GM19035 (cell line): Measurements from ENCODE around the gene USP26.
"Not testable (repeated sequence)": the region's sequence is repeated elsewhere in the genome, so short reads cannot be mapped to it uniquely, and the experiment has no call there.

ENCODE experiments used
- ATAC-seq: cut with Tn5 transposase; IDR thresholded peaks from one replicate; pipeline ENCODE4 v1.9.1; 2021; ENCODE audit not compliant: unreplicated experiment

The USP26 gene

DNA sequence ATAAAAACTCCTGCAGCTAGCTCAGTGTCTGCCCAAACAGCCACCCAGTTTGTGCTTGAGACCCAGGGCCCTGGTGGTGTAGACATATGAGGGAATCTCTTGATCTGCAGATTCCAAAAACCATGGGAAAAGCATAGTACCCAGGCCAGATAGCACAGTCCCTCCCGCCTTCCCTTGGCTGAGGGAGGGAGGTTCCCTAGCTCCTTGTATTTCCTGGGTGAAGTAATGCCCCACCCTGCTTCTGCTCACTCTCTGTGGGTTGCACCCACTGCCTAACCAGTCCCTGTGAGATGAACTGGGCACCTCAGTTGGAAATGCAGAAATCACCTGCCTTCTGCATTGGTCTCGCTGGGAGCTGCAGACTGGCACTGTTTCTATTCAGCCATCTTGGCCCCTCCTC, 54.6 kb downstream of the USP26 start:
- ATAC-seq = no peak

DNA sequence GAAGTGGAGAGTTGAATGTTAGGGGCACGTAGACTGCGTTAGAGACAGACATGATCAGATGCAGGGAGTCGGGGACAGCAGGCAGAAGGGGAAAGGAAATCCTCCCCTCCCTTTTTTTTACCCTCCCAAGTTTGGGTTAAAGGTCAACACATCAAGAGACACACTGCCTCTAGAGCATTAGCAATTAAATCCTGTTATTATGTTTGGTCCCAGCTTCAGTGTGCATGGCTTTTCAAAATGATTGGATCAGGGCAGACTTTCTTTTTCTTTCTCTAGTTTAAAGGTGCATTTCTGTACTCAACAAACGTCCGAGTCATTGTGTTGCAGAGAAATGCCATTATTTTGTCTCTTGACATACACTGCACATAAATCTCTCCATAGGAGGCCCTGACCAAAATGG, 63.9 kb downstream of the USP26 start:
- ATAC-seq = no peak

DNA sequence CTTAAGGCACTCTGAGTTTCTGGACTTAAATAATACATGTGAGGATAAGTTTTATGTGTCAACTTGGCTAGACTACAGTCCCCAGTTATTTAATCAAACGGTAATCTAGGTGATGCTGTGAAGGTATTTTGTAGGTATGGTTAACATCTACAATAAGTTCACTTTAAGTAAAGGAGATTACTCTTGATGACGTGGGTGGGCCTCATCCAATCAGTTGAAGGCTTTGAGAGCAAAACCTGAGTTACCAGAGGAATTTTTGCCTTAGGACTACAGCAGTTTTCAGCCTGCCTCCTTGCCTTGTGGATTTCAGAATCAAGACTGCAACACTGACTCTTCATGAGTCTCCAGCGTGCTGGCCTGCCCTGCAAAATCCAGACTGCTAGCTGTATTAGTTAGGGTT, 78.7 kb downstream of the USP26 start:
- ATAC-seq = no peak

DNA sequence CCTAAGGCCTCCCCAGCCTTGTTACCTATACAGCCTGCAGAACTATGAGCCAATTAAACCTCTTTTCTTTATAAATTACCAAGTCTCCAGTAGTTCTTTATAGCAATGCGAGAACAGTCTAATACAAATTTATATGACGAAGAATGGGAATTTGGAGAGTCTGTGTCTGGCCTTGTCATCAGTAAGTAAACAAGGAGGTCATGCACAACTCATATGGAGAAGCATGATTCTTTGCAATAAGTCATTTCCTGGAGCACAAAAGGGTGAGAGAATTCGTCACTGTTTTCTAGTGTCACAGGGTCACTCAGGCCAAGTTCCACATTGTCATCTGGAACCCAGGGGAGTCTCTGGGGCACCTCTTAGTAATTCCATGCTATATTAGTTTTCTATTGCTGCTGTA, 89.5 kb downstream of the USP26 start:
- no peak for ATAC-seq

DNA sequence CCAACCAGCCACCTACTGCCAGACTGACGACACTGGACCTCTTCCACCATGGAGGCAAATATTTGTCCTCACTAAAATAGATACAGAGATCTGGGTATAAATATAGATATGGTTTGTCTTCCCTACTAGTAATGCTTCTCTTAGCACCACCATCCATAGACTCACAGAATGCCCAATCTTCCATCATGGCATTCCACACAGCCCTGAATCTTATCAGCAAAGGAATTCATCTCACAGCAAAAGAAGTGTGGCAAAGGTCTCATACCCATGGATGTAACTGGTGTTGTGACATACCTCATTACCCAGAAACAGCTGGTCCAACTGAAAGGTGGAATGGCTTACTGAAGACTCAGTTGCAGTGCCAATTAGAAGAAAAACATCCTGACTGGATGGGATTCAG, 91.3 kb downstream of the USP26 start:
- ATAC-seq = no peak

DNA sequence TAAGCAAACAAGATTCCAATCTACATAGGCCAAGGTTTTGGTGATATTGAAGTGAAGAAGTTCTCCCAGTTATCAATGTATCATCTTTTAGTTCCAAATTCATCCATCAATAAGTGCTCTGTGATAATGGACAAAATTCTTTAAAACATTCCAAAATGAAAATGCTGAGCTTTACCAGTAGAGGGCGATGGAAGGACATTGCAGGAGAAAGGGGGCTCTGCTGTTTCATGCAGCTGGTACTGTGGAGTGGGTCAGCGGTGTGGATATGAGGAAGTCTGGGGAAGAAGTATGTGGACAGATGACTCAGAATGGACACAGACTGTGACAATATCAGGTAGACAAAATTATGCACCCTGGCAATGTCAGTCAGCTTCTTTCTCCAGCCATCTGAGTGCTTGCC, 91.9 kb downstream of the USP26 start:
- no peak for ATAC-seq

DNA sequence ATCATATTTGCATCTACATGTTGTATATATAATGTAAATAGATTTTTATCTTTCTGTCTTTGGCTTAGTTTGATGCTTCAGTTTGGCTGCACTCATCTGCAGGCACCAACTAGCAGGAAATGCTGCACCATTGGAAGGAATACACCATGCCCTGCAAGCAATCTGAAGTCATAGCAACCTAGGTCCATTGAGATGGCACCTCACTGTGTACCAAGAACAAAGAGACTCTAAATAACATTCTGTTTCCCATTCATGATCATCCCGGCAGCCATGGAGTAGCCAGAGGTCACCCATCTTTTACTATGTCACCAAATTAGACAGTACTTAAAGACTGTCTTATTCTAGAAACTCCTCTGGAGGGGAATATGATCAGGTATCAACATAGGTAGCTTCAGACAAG, 97.7 kb downstream of the USP26 start:
- ATAC-seq = no peak

DNA sequence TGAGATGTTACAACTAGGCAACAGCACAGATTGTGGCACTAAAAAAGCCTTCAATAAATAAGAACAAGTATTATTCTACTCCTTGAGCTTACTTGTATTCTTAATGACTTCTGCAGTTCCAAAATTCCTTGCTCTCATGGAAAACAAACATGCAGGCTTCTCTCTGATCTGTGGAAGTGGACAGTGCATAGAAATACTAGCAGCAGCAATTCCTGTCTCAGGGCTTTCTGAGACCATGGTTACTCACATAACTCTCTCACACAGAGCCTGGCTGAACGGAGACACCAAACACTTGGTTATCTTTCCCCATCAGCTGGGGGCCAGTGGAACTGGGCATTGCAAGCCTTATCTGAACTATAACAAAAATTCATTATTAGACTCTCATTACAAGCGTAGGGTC, 106.1 kb downstream of the USP26 start:
- ATAC-seq = no peak

DNA sequence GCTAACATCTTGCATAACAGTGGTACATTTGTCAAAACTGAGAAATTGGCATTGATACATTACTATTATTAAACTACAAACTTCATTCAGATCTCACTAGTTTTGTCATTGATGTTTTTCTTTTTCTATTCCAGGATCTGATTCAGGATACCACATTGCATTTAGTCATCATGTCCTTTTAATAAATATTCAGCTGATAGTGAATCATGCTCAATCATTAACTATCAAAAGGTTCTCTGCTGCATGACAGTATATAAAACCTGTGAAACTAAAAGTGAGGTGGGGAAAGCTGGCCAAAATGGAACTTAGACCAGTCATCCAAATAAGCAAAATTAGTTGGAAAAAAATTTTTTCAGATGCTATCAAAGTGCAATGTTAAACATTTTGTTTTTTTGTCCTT, 110.4 kb downstream of the USP26 start:
- no peak for ATAC-seq

DNA sequence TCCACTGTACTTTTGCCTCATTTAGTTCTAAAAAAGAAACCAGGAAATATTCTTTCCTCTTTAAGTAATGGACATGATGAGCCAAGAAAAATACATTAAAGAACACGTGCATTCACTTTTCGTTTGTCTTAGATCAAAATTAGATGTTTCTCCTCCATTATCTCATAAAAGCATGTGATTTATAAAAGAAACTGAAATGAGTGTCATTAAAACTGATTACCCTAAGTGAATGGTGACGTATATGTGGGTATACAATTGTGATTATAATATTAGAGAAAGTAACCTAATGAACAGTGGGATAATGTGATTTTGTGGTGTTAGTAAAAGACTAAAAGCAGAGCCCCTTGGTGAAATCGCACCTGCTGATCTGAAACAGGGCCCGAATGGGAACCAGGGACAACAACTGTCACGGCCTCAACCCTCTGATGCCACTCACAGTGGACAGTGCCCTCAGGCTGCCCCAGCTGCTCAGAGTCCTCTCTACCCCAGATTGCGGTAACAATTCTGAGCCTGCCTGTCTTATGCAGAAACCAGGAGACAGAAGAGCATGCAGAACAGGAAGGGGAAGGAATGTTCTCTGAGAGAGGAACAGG, 112.8 kb downstream of the USP26 start:
- no peak for ATAC-seq

DNA sequence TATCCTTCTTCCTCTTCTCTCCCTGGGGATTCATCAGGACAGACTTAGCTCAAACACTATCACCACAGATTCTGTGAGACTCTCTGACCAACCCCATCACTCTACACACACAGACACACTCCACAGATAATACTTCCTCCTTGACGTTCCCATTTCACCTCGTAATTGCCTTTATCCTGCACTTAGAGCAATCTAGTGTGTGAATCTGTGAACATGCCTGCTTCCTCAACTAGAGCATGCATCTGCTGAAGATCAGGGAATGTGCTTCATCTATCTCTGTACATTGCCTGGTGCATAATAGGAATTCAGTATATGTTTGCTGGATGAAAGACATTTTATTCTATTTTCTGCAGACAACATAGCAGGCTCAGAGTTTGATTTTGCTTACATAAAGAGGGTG, 113.4 kb downstream of the USP26 start:
- ATAC-seq = no peak

DNA sequence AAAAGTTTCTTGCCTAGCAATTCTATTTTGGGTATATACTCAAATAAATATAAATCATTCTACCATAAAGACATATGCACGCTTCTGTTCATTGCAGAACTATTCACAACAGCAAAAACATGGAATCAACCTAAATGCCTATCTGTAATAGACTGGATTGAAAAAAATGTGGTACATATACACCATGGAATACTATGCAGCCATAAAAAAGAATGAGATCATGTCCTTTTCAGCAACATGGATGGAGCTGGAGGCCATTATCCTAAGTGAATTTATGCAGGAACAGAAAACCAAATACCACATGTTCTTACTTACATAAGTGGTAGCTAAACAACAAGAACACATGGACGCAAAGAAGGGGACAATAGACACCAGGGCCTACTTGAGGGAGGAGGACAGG, 116.9 kb downstream of the USP26 start:
- not testable (repeated sequence) for ATAC-seq
